Spinal cord (tissue), 10 donors: ENCODE measurements around the gene CSTF1. TPM values are rescaled to one million over a fixed set of nuclear protein-coding genes. Genes with fewer than 3 reads are reported as not detected.
"Not testable (repeated sequence)": the region's sequence is repeated elsewhere in the genome, so short reads cannot be mapped to it uniquely, and the experiment has no call there.

Source experiments
- DNase-seq, 6 donors: peaks; one replicate each; pipeline versions ENCODE4 v3.0.0 to v3.0.0-alpha.2; 2013 to 2015; ENCODE audit warnings: low spot score in 6 of 6, low read depth in 4 of 6
- H3K27ac ChIP-seq: one replicate; pipeline ENCODE4 v1.5.1; 2013; ENCODE audit warnings: low read depth, low read length, control low read depth
- H3K27me3 ChIP-seq: one replicate; pipeline ENCODE4 v1.6.1; 2013; ENCODE audit warnings: low read length; ENCODE audit not compliant: control insufficient read depth, insufficient read depth
- H3K36me3 ChIP-seq: one replicate; pipeline ENCODE4 v1.6.1; 2013; ENCODE audit warnings: low read length; ENCODE audit not compliant: control insufficient read depth, insufficient read depth
- H3K4me1 ChIP-seq: one replicate; pipeline ENCODE4 v1.6.1; 2013; ENCODE audit warnings: low read length; ENCODE audit not compliant: control insufficient read depth, insufficient read depth
- H3K4me3 ChIP-seq: one replicate; pipeline ENCODE4 v1.5.1; 2013; ENCODE audit warnings: low read depth, low read length, control low read depth
- H3K9me3 ChIP-seq: one replicate; pipeline ENCODE4 v1.6.1; 2013; ENCODE audit warnings: low read length; ENCODE audit not compliant: control insufficient read depth, insufficient read depth
- WGBS: methylation state at CpG from one replicate; pipeline ENCODE4 v1.1.5; 2013; ENCODE audit warnings: missing lambda C conversion rate; ENCODE audit not compliant: insufficient coverage; 5-methylcytosine and 5-hydroxymethylcytosine counted together
- polyA plus RNA-seq, 2 donors: library from polyadenylated mRNA; unstranded; fragments of 120-200 nt; gene quantifications; one replicate each; pipeline ENCODE4 v1.2.1, GENCODE V29; 2013; ENCODE audit not compliant: insufficient read length in 2 of 2
- total RNA-seq, 2 donors: library from RNA; depleted of rRNA in 1 of 2; stranded (reverse); fragments of 120-200 nt in 1 of 2; fragments of >200 nt in 1 of 2; gene quantifications; one replicate each; pipeline versions ENCODE4 v1.2.3 to v1.2.4, GENCODE V29; 2013 to 2014
- donor health status: healthy.

Gene CSTF1
- total and polyA plus RNA-seq, 4 donors: 24.1 to 36.0 (median 28.9) TPM

GRCh38 chr20:56393653-56394052 lies 1.2 kb downstream of the CSTF1 start:
- no peaks in the 10 kb centered on the region for H3K9me3 ChIP-seq

GRCh38 chr20:56395166-56395565 lies 2.7 kb downstream of the CSTF1 start:
- no peaks in the 10 kb centered on the region for H3K9me3 ChIP-seq
- no peak for DNase-seq
- 90% methylated on average over 2 of the region's 4 CpGs for WGBS

More at GRCh38 chr20:56393653-56394052, 1.2 kb downstream of the CSTF1 start:
- Histone ChIP-seq H3K4me3 (peak overlapping the region; percentile 87), H3K27ac (no peak overlapping the region), H3K36me3 (peaks cover 9% of the 10 kb centered on the region), H3K27me3 (no peaks in the 10 kb centered on the region), H3K4me1 (no peaks in the 10 kb centered on the region)
- DNase-seq: no peak
- WGBS: 61% methylated on average over 7 of the region's 8 CpGs

GRCh38 chr20:56400001-56400640 lies 7.7 kb downstream of the CSTF1 start:
- no peaks in the 10 kb centered on the region for H3K9me3 ChIP-seq
- peaks cover 32% of the 10 kb centered on the region for H3K36me3 ChIP-seq
- H3K27me3 ChIP-seq: no peaks in the 10 kb centered on the region
- no peak overlapping the region for H3K27ac ChIP-seq
- H3K4me3 ChIP-seq: no peak overlapping the region
- DNase-seq: peak in 5 of 6 donors; percentile 33 to 85 (median 47)
- H3K4me1 ChIP-seq: no peaks in the 10 kb centered on the region

More at GRCh38 chr20:56395166-56395565, 2.7 kb downstream of the CSTF1 start:
- Histone ChIP-seq H3K4me3 (no peak overlapping the region), H3K27ac (no peak overlapping the region), H3K27me3 (no peaks in the 10 kb centered on the region), H3K36me3 (peaks cover 9% of the 10 kb centered on the region), H3K4me1 (no peaks in the 10 kb centered on the region)

DNA sequence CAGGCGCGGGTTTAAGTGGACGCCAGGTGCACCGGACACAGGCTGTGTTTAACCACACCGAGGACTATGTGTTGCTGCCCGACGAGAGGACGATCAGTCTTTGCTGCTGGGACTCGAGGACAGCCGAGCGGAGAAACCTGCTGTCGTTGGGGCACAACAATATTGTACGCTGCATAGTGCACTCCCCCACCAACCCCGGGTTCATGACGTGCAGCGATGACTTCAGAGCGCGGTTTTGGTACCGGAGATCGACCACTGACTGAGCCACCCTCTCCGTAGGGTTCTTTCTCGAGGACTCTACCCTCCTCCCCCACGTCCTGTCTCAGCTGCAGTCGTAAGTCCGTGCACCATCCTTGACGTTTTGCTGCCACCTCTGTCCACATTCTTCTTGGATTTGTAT lies 11.0 kb downstream of the CSTF1 start:
- WGBS: 95% methylated on average over 22 of the region's 26 CpGs
- peaks cover 44% of the 10 kb centered on the region for H3K36me3 ChIP-seq

GRCh38 chr20:56405356-56405755 lies 12.9 kb downstream of the CSTF1 start:
- H3K27ac ChIP-seq, H3K4me3 ChIP-seq, DNase-seq, H3K27me3 ChIP-seq, H3K4me1 ChIP-seq, H3K9me3 ChIP-seq: not testable (repeated sequence)
- WGBS: 96% methylated on average over 12 of the region's 12 CpGs
- peaks cover 51% of the 10 kb centered on the region for H3K36me3 ChIP-seq

More for the DNA sequence above, 11.0 kb downstream of the CSTF1 start:
- no peaks in the 10 kb centered on the region for H3K27me3 ChIP-seq
- H3K4me3 ChIP-seq: no peak overlapping the region
- no peaks in the 10 kb centered on the region for H3K9me3 ChIP-seq
- H3K4me1 ChIP-seq: no peaks in the 10 kb centered on the region
- H3K27ac ChIP-seq: no peak overlapping the region
- DNase-seq: no peak

- H3K9me3 ChIP-seq: no peaks in the 10 kb centered on the region
- peaks cover 50% of the 10 kb centered on the region for H3K36me3 ChIP-seq
- WGBS: 100% methylated on average over 1 of the region's 3 CpGs
Measured at GRCh38 chr20:56406910-56407309, 14.5 kb downstream of the CSTF1 start.

DNA sequence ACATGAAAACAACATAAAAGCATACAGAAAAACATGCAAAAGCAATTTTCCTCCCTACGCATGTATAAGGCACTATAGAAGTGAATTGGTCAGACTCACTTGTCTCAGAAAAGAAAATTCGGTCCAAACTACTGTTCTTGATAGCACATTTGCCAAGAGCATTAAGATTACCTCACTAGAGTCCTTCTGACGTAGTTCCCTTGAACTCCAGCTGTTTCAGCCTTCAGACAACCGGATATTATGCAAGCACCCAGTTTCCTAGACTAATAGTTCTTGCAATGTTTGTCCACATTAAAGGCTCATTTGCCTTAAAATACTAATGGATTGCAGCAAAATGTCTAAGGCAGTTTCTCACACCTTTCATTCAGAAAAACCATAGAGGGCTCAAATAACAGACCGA lies 17.1 kb downstream of the CSTF1 start:
- Histone ChIP-seq H3K27me3 (no peaks in the 10 kb centered on the region), H3K9me3 (no peaks in the 10 kb centered on the region), H3K4me3 (no peak overlapping the region), H3K4me1 (no peaks in the 10 kb centered on the region), H3K27ac (no peak overlapping the region), H3K36me3 (peaks cover 40% of the 10 kb centered on the region)
- 83% methylated on average over 4 of the region's 5 CpGs for WGBS
- no peak for DNase-seq

More at GRCh38 chr20:56406910-56407309, 14.5 kb downstream of the CSTF1 start:
- H3K4me1 ChIP-seq: no peaks in the 10 kb centered on the region
- no peak overlapping the region for H3K4me3 ChIP-seq
- no peak for DNase-seq
- H3K27ac ChIP-seq: no peak overlapping the region
- H3K27me3 ChIP-seq: no peaks in the 10 kb centered on the region

- Histone ChIP-seq H3K36me3 (peaks cover 35% of the 10 kb centered on the region), H3K4me3 (no peak overlapping the region), H3K9me3 (no peaks in the 10 kb centered on the region), H3K27me3 (no peaks in the 10 kb centered on the region), H3K27ac (no peak overlapping the region), H3K4me1 (no peaks in the 10 kb centered on the region)
- no peak for DNase-seq
- no CpG with 5 or more reads among the region's 1 CpG for WGBS
Measured at GRCh38 chr20:56409956-56410355, 17.5 kb downstream of the CSTF1 start.

- 90% methylated on average over 6 of the region's 7 CpGs for WGBS
Measured at GRCh38 chr20:56411287-56411686, 18.8 kb downstream of the CSTF1 start.

DNA sequence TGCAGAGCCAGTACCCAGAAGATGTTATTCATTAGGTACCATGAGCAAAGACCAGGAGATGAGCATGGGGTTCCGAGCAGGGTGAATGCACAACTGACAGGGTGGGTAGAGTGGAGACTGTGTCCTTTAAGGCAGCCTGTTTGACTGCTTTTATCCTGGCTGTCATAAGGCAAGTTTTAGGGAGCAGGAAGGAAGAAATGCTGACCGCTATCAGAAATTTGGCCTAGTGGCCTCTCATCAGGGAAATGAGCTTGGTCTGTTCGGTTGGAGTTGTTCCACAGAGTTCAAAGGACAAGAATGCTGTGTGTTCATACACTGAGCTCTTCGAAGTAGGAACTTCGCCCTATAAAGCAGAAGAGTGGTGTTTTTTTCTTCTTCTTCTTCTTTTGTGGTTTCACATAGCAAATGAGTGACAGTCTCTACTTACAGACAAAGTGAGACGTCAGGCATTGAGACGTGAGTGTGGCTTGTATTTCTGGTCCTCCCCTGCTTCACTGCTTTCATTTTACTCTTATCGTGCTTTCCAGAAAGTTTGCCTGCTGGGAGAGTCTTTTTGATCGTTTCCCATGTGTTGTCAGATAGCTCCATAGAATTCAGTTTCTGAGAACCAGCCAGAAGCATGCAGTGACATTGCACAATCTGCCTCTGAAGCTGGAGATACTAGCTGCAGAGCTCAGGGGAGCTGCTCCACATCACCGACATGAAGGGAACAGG lies 19.5 kb downstream of the CSTF1 start, which contains the start of gene CASS4:
Gene CASS4 (plus strand): TSS at position 502 of the 714 bp plus-strand sequence. CDS start 199 bp downstream, at position 701.
- Histone ChIP-seq H3K9me3 (no peaks in the 10 kb centered on the region), H3K4me3 (no peak within 1 kb of the TSS), H3K27ac (peak within 1 kb of the TSS; percentile 65), H3K36me3 (peaks cover 25% of the 10 kb centered on the region), H3K4me1 (no peaks in the 10 kb centered on the region), H3K27me3 (no peaks in the 10 kb centered on the region)
- 69% methylated on average over 6 of the region's 10 CpGs for WGBS
- peak in 1 of 6 donors; percentile 61 for DNase-seq

More at GRCh38 chr20:56411287-56411686, 18.8 kb downstream of the CSTF1 start:
- Histone ChIP-seq H3K36me3 (peaks cover 30% of the 10 kb centered on the region), H3K27ac (peak overlapping the region; percentile 65)
- not testable (repeated sequence) for H3K4me3 ChIP-seq, DNase-seq, H3K9me3 ChIP-seq, H3K4me1 ChIP-seq, H3K27me3 ChIP-seq
